ENCODE results near the gene OSER1. TPM values are rescaled to one million over a fixed set of nuclear protein-coding genes. Genes with fewer than 3 reads are reported as not detected.
A peak's percentile ranks its signal among the peaks of the same experiment; 100 is the strongest.

The OSER1 gene
- total and polyA plus RNA-seq, 2 of the 8 experiments (the other 6 are each of a cell fraction or from before 2014, with no cell fraction given), result 24.5 to 31.8 TPM

DNA sequence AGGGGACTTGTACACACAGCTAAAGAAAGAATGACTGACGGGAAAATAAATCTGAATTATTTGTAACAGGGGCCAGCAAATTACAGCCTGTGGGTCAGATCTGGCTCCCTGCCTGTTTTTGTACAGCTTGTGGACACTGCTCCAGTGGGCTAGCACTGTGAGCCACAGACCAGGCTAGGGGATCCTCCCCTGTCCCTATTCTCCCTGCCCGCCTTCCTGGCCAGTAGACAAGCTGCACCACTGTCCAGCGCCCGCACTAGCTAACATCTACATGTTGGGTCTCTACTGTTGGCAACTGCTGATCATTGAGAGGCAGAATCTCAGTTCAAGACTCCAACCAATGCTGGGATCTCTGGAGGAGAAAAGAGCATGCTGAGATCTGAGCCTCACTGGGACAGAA is 10.7 kb downstream of the OSER1 start:
- Histone ChIP-seq H3K4me3 (ENCODE audit: extremely low read depth in 1 of 4, insufficient read depth in 2 of 4, low read depth in 3 of 4, low read length in 4 of 4) (no peak overlapping the region), H3K56ac (replicated peaks; ENCODE audit: insufficient read length, low read depth, low read length) (no peak overlapping the region), H2AFZ (ENCODE audit: low read length) (no peak overlapping the region), H2BK5ac (ENCODE audit: low read depth, low read length) (no peak overlapping the region), H3K4ac (replicated peaks; ENCODE audit: insufficient read length, low read depth, low read length) (no peak overlapping the region), H3K79me2 (ENCODE audit: control insufficient read depth in 1 of 2, insufficient read depth in 2 of 2, low read length in 2 of 2) (peaks cover 0 to 26% of the 10 kb centered on the region in 2 experiments; a peak in 2 of 4 replicates), H4K20me1 (replicated peaks in 1 of 2; ENCODE audit: control insufficient read depth in 1 of 2, insufficient read depth in 2 of 2, low read length in 2 of 2) (peaks cover 4 to 7% of the 10 kb centered on the region in 2 experiments), H3K4me1 (replicated peaks in 1 of 4; ENCODE audit: control insufficient read depth in 3 of 4, insufficient read depth in 4 of 4, low read length in 3 of 4) (no peaks in the 10 kb centered on the region), H3K23me2 (ENCODE audit: low read depth, low read length) (no peaks in the 10 kb centered on the region), H4K5ac (ENCODE audit: insufficient read length, low read depth, low read length) (no peak overlapping the region), H3K79me1 (ENCODE audit: low read depth, low read length) (no peaks in the 10 kb centered on the region; the same call in 1 of the 2 replicates), H2AK5ac (ENCODE audit: low read depth, low read length) (no peak overlapping the region), H3K27me3 (replicated peaks in 1 of 4; ENCODE audit: control insufficient read depth in 3 of 4, extremely low read depth in 1 of 4, insufficient read depth in 3 of 4, low read length in 3 of 4) (no peaks in the 10 kb centered on the region), H2BK12ac (ENCODE audit: low read depth, low read length) (no peak overlapping the region), H2BK120ac (replicated peaks; ENCODE audit: low read depth, low read length) (no peak overlapping the region), H3K14ac (ENCODE audit: insufficient read length) (no peak overlapping the region), H3K9ac (replicated peaks in 1 of 4; ENCODE audit: extremely low read depth in 1 of 4, low read depth in 3 of 4, low read length in 3 of 4) (no peak overlapping the region), H3K36me3 (ENCODE audit: control insufficient read depth in 2 of 4, insufficient read depth in 4 of 4, low read length in 3 of 4) (peaks cover 8 to 71% (median 40%) of the 10 kb centered on the region in 4 experiments), H3K18ac (ENCODE audit: extremely low read depth, low read length) (no peak overlapping the region), H2BK15ac (ENCODE audit: low read length) (no peak overlapping the region), H2BK20ac (ENCODE audit: low read length) (no peak overlapping the region), H3K4me2 (ENCODE audit: insufficient read depth in 1 of 2, low read depth in 2 of 2, low read length in 2 of 2) (no peak overlapping the region), H4K8ac (ENCODE audit: extremely low read depth, insufficient read depth, low read length) (no peak overlapping the region), H3K27ac (ENCODE audit: low read depth, low read length) (no peak overlapping the region), H3K23ac (ENCODE audit: insufficient read length) (no peak overlapping the region), H4K91ac (replicated peaks; ENCODE audit: insufficient read length, low read length) (no peak overlapping the region), H3K9me3 (ENCODE audit: insufficient read depth in 2 of 2, low read depth in 1 of 2, low read length in 1 of 2) (no peaks in the 10 kb centered on the region)
- TF ChIP-seq BCL11A (IDR thresholded peaks at IDR 0.05; ENCODE audit: low read depth in 2 of 2, low read length in 2 of 2) (no peak), POLR2AphosphoS5 (IDR thresholded peaks at IDR 0.05; ENCODE audit: low read depth, low read length) (no peak), TEAD4 (IDR thresholded peaks at IDR 0.05; ENCODE audit: low read depth, low read length) (no peak), CBX5 (IDR thresholded peaks at IDR 0.05; ENCODE audit: low read depth, low read length) (no peak), RXRA (IDR thresholded peaks at IDR 0.05; ENCODE audit: insufficient read depth, low read depth, low read length) (no peak), SP2 (IDR thresholded peaks at IDR 0.05; ENCODE audit: low read length) (no peak), GABPA (IDR thresholded peaks at IDR 0.05; ENCODE audit: borderline replicate concordance, insufficient read depth, low read length) (no peak), TBP (IDR thresholded peaks at IDR 0.05; ENCODE audit: low read depth, low read length) (no peak), SRF (IDR thresholded peaks at IDR 0.05; ENCODE audit: low read depth, low read length) (no peak)
- TF ChIP-seq, protein P1, sequence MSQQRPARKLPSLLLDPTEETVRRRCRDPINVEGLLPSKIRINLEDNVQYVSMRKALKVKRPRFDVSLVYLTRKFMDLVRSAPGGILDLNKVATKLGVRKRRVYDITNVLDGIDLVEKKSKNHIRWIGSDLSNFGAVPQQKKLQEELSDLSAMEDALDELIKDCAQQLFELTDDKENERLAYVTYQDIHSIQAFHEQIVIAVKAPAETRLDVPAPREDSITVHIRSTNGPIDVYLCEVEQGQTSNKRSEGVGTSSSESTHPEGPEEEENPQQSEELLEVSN (IDR thresholded peaks at IDR 0.05), result no peak
- DNase-seq (ENCODE audit: low read depth in 1 of 2, low spot score in 2 of 2) (peak in 1 of 2 experiments; percentile 4), FAIRE-seq (no peak)
- ChIA-PET CTCF (ENCODE audit: partially characterized antibody) (interaction anchor here (1.3 kb wide), 1 partner anchor 11 kb away, joined by 3 read pairs; no protein-coding TSS in a partner anchor), POLR2A (ENCODE audit: partially characterized antibody) (interaction anchor here (0.9 kb wide), 2 partner anchors 8 to 87 kb away, joined by 3 read pairs; no protein-coding TSS in a partner anchor)
- 90% methylated on average over 4 of the region's 4 CpGs; no CpG with 5 or more reads in 1 of the 2 experiments for WGBS, 2 experiments (ENCODE audit: extremely low coverage in 1 of 2, insufficient coverage in 1 of 2, insufficient read length in 1 of 2, insufficient replicate concordance in 2 of 2, low coverage in 1 of 2, low lambda C conversion rate in 2 of 2, missing lambda C conversion rate in 1 of 2)
